ENCODE data around the gene DDX10.
"Not testable (repeated sequence)": the region's sequence is repeated elsewhere in the genome, so short reads cannot be mapped to it uniquely, and the experiment has no call there.

Gene DDX10

DNA sequence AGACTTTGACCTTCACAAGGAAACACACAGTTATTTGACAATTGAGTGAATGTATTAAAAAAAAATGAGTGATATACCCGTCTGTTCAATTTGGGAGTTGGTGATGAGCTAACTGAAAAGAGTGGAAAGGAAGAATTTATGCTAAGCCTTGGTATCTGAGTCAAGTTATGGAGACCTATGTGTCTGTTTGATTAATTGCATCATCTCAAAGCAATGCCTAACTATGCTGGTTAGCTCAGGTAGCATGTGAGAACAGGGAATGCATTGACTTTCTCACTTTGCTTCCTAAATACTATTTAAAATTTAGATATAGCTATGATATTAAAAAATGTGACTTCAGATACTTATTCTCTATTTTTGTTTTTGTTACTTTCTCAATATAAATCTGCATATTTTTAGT is 110.5 kb downstream of the DDX10 start:
- no peak for DNase-seq (ENCODE audit: low spot score)

DNA sequence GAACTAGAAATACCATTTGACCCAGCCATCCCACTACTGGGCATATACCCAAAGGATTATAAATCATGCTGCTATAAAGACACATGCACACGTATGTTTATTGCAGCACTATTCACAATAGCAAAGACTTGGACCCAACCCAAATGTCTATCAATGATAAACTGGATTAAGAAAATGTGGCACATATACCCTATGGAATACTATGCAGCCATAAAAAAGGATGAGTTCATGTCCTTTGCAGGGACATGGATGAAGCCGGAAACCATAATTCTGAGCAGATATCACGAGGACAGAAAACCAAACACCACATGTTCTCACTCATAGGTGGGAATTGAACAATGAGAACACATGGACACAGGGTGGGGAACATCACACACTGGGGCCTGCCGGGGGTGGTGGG is 114.3 kb downstream of the DDX10 start:
- not testable (repeated sequence) for DNase-seq (ENCODE audit: low spot score)

DNA sequence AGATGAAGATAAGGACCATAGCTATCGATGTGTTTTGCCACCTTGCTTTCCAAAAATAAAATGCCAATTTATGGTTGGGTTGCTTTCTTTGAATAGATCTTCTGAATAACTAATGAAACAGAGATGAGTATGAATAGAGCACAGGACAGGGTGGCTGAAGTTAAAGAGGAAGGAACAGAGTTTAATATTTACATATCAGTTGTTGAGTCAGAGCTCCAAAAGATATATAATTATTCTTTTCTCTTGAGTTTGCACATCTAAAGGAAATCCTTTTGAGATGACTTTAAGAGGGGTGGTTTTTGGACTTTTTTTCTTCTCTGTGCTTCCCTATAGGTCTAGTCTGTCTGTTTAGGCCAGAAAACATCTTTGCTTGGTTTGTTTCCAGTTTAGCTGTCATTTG is 115.2 kb downstream of the DDX10 start:
- no peak for DNase-seq (ENCODE audit: low spot score)

DNA sequence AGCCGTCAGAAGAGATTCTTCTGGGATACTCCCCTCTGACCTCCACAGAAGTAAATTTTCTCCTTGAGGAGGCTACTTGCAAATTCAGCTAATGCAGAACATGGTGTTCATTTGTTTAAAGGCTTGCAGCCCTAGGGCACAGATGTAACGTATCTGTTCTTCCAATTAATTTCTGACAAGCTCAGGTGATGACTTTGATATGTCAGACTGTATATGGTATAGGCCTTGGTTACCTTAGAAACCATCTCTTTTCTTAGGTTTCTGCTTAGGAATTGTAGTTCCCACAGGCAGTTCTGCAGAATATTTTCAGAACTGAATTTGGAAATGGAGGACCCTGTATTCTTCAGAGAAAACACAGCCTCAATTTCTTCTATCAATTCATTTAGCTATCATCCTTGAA is 117.1 kb downstream of the DDX10 start:
- no peak for DNase-seq (ENCODE audit: low spot score)

DNA sequence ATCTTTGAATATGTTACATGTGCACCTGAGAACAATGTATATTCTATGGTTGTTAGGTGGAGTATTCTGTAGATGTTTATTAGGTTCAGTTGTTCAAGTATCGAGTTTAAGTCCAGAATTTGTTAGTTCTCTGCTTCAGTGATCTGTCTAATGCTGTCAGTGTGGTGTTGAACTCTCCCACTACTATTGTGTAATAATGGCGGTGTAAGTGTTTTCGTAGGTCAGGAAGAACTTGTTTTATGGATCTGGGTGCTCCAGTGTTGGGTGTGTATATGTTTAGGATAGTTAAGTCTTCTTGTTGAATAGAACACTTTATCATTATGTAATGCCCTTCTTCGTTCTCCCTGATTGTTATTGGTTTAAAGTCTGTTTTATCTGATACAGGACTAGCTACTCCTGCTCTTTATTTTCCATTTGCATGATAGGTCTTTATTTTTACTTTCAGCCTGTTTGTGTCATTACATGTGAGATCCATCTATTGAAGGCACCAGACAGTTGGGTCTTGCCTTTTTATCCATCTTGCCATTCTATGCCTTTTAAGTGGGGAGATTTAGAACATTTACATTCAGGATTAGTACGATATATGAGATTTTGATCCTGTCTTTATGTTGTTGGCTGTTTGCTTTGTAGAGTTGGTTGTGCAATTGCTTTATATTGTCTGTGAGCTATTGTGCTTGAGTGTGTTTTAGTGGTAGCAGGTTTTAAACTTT is 121.6 kb downstream of the DDX10 start:
- DNase-seq (ENCODE audit: low spot score): no peak

DNA sequence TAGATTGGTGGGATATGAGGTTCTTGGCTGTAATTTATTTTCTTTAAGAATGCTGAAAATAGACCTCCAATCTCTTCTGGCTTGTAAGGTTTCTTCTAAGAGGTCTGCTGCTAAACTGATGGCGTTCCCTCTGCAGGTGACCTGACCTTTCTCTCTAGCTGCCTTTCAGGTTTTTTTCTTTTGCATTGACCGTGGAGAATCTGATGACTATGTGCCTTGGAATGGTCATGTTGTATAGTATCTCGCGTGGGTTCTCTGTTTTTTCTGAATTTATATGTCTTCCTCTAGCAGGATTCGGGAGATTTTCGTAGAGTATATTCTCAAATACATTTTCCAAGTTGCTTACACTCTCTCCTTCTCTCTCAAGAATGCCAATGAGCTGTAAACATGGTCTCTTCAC is 122.2 kb downstream of the DDX10 start:
- no peak for DNase-seq (ENCODE audit: low spot score)

DNA sequence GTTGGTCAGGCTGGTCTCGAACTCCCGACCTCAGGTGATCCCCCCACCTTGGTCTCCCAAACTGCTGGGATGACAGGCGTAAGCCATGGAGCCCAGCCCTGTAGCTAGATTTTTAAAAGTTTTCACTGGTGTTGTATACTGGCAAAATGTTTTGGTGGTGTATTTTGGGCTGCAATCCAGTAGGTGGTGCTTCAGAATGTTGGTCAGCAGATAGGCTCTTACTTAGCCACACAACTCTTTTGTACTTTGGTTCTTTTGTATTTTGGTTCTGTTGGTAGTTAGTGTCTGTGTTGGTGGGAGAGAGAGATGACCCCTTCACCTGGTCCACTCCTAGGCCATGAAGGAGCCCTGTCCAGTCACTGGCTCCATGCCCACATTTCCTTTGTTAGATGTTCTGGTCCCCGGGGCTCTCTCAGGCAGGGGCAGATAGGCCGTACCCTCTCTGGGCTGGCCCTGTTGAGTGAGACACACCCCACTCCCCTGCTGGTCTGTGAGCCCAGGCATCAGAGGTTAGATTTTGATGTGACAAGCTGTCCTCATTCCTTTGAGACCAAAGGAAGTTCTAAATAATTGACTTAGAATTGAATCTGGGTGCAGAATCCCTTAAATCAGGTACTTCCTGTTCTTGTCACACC is 123.8 kb downstream of the DDX10 start:
- peak; percentile 23 for DNase-seq (ENCODE audit: low spot score)

DNA sequence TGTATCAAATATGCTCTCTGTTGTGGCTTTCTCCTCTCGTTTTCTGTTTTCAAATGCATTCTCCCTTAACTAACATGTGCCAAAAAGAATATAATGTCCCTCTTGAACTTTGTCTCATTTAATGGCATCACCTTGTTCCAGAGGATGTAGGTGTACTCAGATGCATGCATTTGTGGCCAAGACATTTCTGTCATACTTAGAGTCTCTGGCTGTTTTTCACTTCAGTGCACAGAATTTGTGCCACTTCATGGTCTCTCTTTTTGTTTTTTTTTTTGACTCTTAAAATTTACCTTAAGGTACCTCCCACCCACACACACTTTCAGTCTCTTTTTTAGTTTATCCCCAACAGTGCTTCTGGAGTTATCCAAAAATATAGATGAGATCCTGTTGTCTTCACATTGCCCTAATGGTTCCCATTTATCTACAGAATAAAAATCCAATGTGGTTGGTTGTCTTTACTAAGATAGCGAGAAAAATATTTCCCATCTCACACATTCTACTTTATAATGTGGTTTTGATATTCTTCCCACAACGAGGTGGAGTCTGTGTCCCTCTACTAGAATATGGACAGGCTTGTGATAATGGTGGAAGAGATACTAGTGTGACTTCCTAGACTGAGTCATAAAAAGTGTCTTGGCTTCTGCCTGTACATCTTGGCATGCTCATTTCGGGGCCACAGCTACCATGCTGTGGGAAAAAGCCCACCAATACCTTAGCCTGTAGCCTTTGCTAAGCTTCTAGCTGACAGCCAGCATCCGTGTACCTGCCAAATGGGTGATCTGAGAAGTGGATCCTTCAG is 125.8 kb downstream of the DDX10 start:
- no peak for DNase-seq (ENCODE audit: low spot score)

DNA sequence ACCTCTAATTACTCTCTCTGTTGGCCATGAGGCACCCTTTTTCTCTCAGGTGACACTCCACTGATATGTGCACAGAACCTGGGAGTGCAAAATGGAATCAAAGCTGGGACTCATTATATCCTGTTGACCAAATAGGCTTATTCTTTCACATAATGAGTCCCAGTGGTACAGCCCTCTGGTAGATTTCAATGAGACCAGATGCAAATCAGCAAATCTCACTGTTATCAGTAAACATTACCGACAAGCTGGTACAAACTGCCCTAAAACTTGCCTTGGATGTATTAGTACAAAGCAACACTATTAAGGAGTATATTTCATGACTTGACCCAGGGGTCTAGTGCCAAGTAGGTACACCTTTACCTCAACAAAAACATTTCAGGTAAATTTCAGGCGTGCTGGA is 128.3 kb downstream of the DDX10 start:
- no peak for DNase-seq (ENCODE audit: low spot score)

DNA sequence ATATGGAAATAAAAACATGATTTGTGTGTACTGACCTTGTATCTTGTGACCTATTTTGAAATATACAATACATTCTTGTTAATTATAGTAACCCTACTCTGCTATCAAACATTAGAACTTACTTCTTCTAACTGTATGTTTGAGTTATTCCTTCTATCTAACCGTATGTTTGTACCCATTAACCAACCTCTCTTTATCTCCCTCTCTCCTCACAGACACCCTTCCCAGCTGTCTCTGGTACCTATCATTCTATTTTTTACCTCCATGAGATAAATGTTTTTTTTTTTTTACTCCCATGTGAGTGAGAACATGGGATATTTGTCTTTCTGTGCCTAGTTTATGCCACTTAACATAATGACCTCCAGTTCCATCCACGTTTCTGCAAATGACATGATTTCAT is 128.7 kb downstream of the DDX10 start:
- no peak for DNase-seq (ENCODE audit: low spot score)

DNA sequence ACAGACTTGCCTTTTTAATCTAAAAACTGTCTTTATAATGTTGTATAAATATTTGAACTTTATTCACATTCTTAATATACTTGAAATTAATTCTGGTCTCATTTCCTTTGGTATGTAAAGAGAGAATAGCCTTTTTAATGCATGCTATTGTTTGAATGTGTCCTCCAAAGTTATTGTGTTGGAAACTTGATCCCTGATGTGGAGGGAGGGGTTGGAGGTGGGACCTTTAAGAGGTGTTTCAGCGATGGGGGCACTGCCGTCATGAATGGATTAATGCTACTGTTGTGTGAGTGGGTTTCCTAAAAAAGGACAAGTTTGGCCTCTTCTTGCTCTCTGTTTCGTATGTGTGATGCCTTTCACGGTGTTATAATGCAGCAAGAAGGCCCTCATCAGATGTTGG is 131.7 kb downstream of the DDX10 start:
- no peak for DNase-seq (ENCODE audit: low spot score)

DNA sequence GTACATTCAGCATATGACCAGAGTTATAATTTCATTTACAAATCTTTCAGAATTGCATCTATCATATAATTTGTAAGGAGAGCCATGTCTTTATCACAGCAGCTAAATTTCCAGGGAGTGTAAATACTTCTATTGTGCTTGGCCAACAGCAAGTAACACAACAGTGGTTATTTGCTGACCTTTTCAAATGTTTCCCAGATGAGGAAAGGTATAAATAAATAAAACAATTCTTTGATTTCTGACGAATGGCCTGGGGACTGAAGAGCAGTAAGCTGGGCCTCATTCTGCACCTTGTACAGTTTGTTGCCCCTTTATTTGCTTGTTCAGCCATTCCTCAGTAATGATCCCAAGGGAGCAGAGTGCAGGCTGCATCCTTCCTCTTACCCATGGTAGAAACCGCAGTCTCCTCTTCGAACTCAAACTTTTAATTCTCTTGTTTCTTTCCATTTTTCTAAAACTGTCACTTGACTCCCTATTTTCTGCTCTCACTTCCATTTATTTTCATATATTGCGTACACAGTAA is 132.8 kb downstream of the DDX10 start:
- no peak for DNase-seq (ENCODE audit: low spot score)

DNA sequence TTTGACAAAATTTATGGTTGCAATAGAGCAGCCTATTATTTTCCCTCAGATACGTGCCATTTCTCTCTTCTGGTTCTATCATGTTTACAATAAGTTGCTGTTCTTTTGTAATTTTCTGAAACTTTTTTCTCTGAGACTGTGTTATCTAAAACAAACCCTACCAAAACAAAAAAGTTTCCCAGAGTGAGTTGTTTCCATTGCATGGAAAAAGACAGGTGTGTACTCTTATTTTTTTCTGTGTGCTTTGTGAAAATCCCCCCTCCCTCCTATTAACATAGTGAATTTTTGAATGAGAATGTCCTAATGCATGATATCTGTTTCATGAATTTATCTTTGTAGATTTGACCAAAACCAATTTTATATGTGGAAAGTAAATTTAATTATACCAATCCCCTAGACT is 137.6 kb downstream of the DDX10 start:
- DNase-seq (ENCODE audit: low spot score): no peak

DNA sequence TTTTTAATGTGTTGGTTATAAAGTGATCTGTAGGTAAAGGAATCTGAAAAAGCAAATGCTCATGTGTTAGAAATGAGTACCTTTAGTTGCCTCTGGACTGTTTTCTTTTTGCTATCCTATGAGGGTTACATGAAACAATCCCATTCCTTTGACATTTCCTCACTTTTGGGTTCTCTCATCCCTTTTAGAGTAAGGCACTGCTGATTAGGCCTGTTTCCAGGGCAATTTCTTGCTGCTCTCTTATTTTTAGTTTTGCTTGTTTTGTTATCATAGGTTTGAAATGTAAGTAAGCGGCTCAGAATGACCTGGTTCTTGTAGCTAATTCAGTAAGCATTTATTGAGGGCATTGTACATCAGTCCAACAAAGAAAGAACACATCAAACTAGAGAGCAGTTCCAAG is 138.9 kb downstream of the DDX10 start:
- DNase-seq (ENCODE audit: low spot score): peak; percentile 7

DNA sequence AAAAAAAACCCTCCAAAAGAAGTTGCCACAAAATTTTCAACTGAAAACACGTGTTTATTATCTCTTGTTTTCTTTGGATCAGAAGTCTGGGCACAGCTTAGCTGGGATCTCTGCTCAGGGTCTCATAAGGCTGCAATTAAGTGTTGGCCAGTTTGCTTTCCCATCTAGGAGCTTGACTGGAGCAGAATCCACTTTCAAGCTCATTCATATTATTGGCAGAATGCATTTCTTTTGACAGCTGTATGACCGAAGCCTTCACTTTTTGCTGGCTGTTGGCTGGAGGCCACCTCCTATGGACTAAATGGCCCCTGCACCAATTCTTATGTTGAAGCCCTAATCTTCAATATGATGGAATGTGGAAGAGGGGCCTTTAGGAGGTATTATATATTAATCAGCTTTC is 139.6 kb downstream of the DDX10 start:
- DNase-seq (ENCODE audit: low spot score): no peak

DNA sequence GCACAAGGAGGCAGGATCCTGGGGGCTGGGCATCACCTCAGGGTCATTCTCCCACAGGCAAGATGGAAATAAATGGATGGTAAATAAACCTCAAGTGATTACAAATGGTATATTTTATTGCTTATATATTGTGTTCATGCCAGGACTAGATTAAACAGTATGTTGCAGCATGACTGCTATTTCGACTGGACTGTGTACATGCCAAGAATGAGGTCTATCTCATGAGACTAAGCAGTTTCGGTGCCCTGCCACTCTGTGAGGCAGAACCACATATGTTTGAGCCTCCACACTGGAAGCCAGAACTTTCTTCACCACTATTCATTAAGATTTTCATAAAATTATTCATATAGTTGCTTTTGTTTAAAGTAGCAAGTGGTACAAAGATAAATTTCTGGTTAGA is 140.2 kb downstream of the DDX10 start:
- DNase-seq (ENCODE audit: low spot score): no peak

DNA sequence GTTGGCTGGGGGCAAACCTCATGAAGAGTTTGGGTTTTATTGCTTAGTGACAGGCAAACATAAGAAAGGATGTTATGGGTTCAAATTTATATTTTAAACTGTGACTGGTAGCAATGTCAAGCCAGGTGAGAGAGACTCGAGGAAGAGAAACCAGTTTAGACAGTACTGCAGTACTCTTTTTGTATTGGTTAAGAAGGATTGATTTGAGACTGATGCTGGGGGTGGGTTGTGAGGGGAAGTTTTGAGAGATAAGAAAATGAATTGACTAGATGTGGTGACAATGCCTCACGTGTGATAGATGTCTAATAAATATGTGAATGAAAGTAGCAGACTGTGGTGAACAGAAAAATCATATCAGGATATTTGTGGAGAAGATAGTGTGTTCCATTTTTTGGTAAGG is 142.4 kb downstream of the DDX10 start:
- DNase-seq (ENCODE audit: low spot score): no peak

DNA sequence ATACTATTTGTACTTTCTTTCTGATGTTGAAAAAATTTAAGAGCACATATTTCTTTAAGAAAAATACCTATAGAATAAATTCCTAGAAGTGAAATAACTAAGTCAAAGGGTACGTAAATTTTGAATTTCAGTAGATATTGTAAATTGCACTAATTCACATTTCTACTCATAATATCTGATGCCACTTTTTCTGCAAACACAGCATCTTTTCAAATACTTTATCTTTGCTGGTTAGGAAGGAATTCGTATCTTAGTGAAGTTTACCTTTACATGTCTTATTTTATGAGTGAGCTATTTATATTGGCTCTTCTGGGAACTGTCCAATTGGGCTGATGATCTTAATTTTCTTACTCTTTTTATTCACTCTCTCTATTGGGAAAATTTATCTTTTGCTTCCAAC is 148.2 kb downstream of the DDX10 start:
- DNase-seq (ENCODE audit: low spot score): no peak

DNA sequence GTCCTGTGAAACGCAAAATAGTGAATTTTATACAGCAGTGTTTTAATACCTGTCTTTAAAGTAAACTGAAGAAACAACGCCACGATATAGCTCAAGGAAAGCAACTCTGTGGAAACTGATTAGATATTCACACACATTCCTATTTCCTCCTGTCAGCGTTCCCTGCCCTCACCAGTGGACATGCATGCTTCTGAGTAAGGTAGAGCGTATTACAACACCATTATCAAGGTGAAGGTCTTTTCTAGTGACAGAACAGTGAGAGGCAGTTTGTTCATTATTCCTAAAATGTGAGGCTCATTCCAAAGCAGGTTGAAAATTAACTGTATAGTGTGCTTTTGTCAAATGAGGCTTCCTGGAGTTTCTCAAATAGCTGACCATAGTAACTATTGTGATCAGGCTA is 153.1 kb downstream of the DDX10 start:
- no peak for DNase-seq (ENCODE audit: low spot score)

DNA sequence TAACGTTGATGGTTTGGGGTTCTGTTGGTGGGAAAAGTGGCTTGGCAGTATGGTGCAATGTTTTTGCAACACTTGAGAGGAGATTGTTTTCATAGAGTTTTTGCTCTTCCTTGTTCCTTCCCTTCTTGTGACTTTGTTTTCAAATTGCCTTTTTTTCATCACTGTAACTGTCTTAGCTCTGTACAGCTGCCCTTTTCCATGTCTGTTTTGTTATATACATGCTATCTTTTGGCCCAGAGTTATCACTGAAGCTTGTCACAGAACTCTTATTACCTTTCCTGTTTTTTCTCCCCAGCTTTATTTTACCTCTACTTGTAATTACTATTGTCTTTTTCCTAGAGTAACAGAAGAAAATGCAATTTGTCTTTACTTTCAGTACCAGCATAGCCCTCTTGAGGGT is 154.1 kb downstream of the DDX10 start:
- DNase-seq (ENCODE audit: low spot score): no peak

DNA sequence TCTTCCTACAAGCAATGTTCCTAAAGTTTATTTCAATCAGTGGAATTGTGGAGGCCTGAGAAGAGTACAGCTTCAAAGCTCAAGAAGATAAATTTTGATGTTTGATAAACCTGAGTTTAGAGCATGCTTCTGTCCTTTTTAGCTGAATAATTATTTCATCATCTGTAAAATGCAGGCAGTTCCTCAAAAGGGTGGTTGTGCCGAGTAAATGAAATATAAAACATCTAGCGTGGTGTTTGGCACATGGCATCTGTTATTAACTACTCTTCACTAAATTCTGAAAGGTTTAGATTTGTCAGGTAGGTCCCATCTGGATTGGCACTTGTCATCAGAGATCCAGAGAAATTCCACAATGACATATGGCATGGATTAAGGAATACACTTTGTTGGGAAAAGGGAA is 155.1 kb downstream of the DDX10 start:
- DNase-seq (ENCODE audit: low spot score): no peak

DNA sequence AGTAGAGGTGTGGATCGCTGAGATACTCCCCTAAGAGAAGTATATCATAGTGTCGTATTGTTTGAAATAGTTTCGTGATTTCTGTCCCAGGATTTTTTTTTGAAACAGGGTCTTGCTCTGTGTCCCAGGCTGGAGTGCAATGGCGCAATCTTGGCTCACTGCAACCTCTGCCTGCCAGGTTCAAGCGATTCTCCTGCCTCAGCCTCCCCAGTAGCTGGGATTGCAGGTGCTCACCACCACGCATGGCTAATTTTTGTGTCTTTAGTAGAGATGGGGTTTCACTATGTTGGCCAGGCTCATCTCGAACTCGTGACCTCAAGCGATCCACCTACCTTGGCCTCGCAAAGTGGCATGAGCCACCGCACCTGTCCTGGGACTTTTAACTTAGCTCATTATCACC is 159.1 kb downstream of the DDX10 start:
- not testable (repeated sequence) for DNase-seq (ENCODE audit: low spot score)

DNA sequence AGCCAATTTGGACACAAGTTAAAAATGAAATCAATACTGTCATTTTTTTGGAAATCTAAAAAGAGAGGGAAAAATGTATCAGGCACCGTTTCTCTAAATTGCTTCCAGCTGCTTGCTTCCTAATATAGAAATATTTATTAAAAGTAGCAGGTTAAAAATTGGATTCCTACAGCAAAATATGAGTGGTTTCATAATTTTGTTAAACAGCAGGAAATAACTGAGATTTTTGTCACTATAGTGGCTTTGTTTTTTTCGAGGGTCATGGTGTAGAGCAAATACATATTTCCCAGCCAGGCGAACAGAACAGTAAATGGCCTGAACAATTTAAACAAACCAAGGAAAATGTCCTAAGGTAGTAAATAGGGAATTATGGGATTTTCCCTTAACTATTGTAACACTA is 159.7 kb downstream of the DDX10 start:
- DNase-seq (ENCODE audit: low spot score): no peak
